ENCODE measurements around the gene COA7. TPM values are rescaled to one million over a fixed set of nuclear protein-coding genes. Genes with fewer than 3 reads are reported as not detected.

COA7 gene
- total and polyA plus RNA-seq, 2 of the 4 experiments (the other 2 are of a cell fraction): 9.3 to 20.3 TPM

GRCh38 chr1:52676249-52676903, 21.8 kb downstream of the COA7 start:
- Histone ChIP-seq H4K20me1 (ENCODE audit: insufficient read depth, low read length) (no peaks in the 10 kb centered on the region), H4K91ac (ENCODE audit: insufficient read depth, low read depth, low read length) (no peak overlapping the region), H3K4me2 (ENCODE audit: low read depth, low read length) (no peak overlapping the region), H2AK9ac (replicated peaks; ENCODE audit: low read depth, low read length, poor library complexity) (no peak overlapping the region), H3K27me3 (ENCODE audit: control insufficient read depth, insufficient read depth, low read length) (no peaks in the 10 kb centered on the region), H3K9me1 (ENCODE audit: insufficient read depth, low read length) (no peaks in the 10 kb centered on the region), H4K8ac (ENCODE audit: low read depth in 2 of 2, low read length in 2 of 2) (no peak overlapping the region), H2BK15ac (ENCODE audit: low read depth, low read length) (no peak overlapping the region), H2BK20ac (ENCODE audit: low read depth, low read length) (no peak overlapping the region), H3K23ac (ENCODE audit: low read depth, low read length) (no peak overlapping the region), H2BK5ac (ENCODE audit: low read depth, low read length, poor library complexity, severe bottlenecking) (no peak overlapping the region), H3K9ac (ENCODE audit: low read depth, low read length) (no peak overlapping the region), H3K4me3 (ENCODE audit: insufficient read depth, low read depth, low read length) (no peak overlapping the region), H3K4ac (ENCODE audit: low read depth, low read length) (no peak overlapping the region), H3K36me3 (ENCODE audit: control insufficient read depth, insufficient read depth, low read length) (no peaks in the 10 kb centered on the region), H4K5ac (ENCODE audit: low read depth, low read length) (no peak overlapping the region), H2AK5ac (ENCODE audit: low read depth, low read length) (no peak overlapping the region), H2BK120ac (ENCODE audit: low read depth, low read length) (no peak overlapping the region), H3K4me1 (ENCODE audit: control insufficient read depth, insufficient read depth, low read length) (peaks cover 9% of the 10 kb centered on the region), H3K9me3 (ENCODE audit: control insufficient read depth, insufficient read depth, low read length) (no peaks in the 10 kb centered on the region), H3K56ac (ENCODE audit: extremely low read depth, insufficient read depth, low read length) (no peak overlapping the region), H3K18ac (ENCODE audit: low read depth, low read length) (no peak overlapping the region), H2AFZ (replicated peaks; ENCODE audit: low read length, poor library complexity) (no peak overlapping the region), H3K27ac (ENCODE audit: insufficient read depth, low read length) (no peak overlapping the region), H3K79me1 (ENCODE audit: low read depth in 1 of 2, low read length in 2 of 2) (no peaks in the 10 kb centered on the region), H3K14ac (replicated peaks; ENCODE audit: low read depth, low read length) (no peak overlapping the region)
- in situ Hi-C loops (cut with MboI; ENCODE audit: low sequenced_read_pairs) (no loop called here), dilution Hi-C loops (cut with HindIII; ENCODE audit: low sequenced_read_pairs, unreplicated experiment) (no loop called here), intact Hi-C loops (cut with micrococcal nuclease) (no loop called here)
- CTCF ChIA-PET: no interaction called here
- WGBS, 2 experiments (ENCODE audit: extremely low coverage in 2 of 2, insufficient read length in 1 of 2): 82% methylated on average over 3 of the region's 8 CpGs; no CpG with 5 or more reads in 1 of the 2 experiments
- ATAC-seq (ENCODE audit: low read depth) (no peak), DNase-seq (no peak)
- POLR2A ChIA-PET (ENCODE audit: unreplicated experiment): no interaction called here
- TF ChIP-seq NFE2L2 (IDR thresholded peaks at IDR 0.05; ENCODE audit: low read depth, low read length) (no peak), SMC3 (IDR thresholded peaks at IDR 0.05; ENCODE audit: low read depth, low read length) (no peak), MXI1 (IDR thresholded peaks at IDR 0.05; ENCODE audit: borderline replicate concordance, low read depth, low read length) (no peak), RCOR1 (IDR thresholded peaks at IDR 0.05; ENCODE audit: insufficient replicate concordance, low read length) (no peak), RAD21 (IDR thresholded peaks at IDR 0.05; ENCODE audit: low read length) (no peak), CEBPB (IDR thresholded peaks at IDR 0.05; ENCODE audit: low read depth, low read length) (no peak), RFX5 (IDR thresholded peaks at IDR 0.05; ENCODE audit: low read depth, low read length) (no peak)
- BruUV-seq (replicated peaks): no TSS peak
